Measurements from ENCODE around the gene ARHGEF19. TPM values are rescaled to one million over a fixed set of nuclear protein-coding genes. Genes with fewer than 3 reads are reported as not detected.
A peak's percentile ranks its signal among the peaks of the same experiment; 100 is the strongest.

ARHGEF19 gene
- total RNA-seq, 1 donor from 2014 or later: 151 TPM

DNA sequence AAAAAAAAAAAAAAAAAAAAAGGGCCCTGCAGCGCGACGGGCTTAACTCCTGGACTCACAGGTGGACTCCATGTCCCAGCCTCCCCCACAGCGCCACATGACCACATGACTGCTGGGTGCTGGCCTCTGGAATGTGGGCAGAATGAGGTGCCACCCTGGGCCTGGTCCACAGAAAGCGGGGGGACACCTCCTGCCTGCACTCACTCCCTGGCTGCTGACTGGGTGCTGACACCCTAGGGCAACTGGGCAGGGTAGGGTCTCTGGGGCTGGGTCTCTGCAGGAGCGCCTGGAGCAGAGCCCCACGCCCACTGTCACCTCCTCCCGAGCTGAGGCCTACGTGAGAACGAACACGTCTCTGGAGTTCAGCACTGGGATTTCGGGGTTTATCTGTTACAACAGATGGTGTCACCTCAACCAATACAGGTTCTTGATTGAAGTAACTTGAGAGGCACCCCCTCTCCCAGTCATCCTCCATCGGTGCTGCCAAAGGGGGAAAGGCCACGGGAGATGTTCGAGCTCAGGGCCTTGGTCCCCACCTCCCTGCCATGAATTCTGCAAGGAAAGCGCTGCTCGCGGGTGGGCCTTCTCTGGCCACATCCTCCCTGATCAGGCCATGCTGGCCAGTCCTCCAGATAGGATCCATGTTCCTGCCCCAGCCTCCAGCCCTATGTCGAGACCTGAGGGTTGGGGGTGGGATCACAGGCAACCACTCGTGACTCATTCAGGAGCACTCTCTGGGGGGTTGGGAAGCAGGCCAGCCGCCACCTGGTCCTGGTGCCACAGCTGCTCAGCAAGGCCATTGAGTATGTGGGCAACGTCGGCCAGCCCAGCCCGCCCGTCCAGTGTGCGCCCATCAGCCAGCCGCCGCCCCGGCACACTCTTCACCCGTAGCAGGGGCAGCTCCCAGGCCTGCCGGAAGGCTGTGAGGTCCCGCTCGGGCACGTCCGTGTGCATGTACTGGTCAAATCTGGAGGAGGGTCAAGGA is 19.2 kb upstream of the ARHGEF19 start:
- Mint-ChIP-seq H3K4me1 (ENCODE audit: low read depth) (peaks cover 12% of the 10 kb centered on the region), H3K27me3 (peaks cover 30% of the 10 kb centered on the region), H3K36me3 (ENCODE audit: insufficient read depth) (no peaks in the 10 kb centered on the region), H3K27ac (no peak overlapping the region), H3K4me3 (ENCODE audit: low read depth) (no peak overlapping the region), H3K9me3 (ENCODE audit: low read depth) (no peaks in the 10 kb centered on the region)
- no peak for DNase-seq (ENCODE audit: low spot score, unreplicated experiment)
- TF ChIP-seq, protein P1, sequence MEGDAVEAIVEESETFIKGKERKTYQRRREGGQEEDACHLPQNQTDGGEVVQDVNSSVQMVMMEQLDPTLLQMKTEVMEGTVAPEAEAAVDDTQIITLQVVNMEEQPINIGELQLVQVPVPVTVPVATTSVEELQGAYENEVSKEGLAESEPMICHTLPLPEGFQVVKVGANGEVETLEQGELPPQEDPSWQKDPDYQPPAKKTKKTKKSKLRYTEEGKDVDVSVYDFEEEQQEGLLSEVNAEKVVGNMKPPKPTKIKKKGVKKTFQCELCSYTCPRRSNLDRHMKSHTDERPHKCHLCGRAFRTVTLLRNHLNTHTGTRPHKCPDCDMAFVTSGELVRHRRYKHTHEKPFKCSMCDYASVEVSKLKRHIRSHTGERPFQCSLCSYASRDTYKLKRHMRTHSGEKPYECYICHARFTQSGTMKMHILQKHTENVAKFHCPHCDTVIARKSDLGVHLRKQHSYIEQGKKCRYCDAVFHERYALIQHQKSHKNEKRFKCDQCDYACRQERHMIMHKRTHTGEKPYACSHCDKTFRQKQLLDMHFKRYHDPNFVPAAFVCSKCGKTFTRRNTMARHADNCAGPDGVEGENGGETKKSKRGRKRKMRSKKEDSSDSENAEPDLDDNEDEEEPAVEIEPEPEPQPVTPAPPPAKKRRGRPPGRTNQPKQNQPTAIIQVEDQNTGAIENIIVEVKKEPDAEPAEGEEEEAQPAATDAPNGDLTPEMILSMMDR (IDR thresholded peaks at IDR 0.05; ENCODE audit: unreplicated experiment): no peak

DNA sequence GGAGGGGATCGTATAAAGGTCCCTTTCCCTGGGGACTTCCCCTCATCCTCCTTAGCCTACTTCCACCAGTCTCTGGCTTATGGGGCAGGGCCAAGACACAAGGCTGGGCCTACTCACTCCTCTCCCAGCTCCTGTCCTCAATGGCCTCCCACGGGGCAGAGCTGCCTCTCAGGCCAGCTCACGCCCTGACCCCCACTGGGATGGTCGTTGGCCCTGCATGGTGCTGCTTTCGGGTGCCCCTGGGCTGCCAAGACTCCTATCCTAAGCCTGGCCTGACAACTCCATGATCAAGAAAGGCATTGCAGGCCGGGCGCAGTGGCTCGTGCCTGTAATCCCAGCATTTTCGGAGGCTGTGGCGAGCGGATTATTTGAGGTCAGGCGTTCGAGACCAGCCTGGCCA is 18.3 kb upstream of the ARHGEF19 start:
- H3K4me3 Mint-ChIP-seq (ENCODE audit: low read depth): no peak overlapping the region
- H3K4me1 Mint-ChIP-seq (ENCODE audit: low read depth): peaks cover 11% of the 10 kb centered on the region
- peaks cover 38% of the 10 kb centered on the region for H3K27me3 Mint-ChIP-seq
- H3K27ac Mint-ChIP-seq: no peak overlapping the region
- no peak for DNase-seq (ENCODE audit: low spot score, unreplicated experiment)
- no peaks in the 10 kb centered on the region for H3K9me3 Mint-ChIP-seq (ENCODE audit: low read depth)
- no peaks in the 10 kb centered on the region for H3K36me3 Mint-ChIP-seq (ENCODE audit: insufficient read depth)
- TF ChIP-seq, protein P1 (IDR thresholded peaks at IDR 0.05; ENCODE audit: unreplicated experiment): no peak

DNA sequence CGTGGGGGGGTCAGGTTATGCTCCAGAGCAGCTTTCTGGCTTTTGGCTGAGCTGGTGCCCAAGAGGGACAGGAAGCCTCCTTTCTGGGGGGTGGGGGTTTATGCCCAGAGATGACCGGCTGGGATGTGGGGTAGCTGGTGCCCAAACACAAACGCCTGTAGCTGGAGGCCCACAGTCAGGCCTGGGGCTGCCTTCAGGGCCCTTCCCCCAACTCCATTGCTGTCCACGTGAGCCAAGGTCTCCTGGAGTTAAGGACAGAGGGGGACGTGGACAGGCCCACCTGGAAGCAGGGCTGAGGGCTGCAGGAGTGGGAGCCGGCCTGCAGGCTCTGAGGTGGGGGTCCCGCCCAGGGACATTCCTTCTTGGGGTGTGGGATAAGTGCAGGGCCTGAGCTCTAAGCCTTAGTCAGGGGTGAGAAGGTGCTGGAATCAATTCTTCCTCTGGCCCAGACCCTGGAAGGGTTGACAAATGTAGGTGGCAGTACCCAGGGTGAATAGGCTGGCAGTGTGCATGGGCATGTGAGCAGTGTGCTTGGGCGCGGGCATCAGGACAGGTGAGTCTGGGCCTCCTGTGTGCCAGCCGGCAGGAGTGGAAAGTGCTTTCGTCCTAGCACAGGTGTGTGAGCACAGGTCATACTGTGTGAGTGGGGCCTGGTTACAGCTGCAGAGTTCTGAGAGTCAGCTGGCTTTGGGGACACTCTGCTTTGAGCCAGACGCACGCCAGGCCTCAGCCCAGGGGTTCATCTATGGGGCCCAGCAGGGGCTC is 17.7 kb upstream of the ARHGEF19 start:
- H3K4me1 Mint-ChIP-seq (ENCODE audit: low read depth): peaks cover 11% of the 10 kb centered on the region
- no peak overlapping the region for H3K4me3 Mint-ChIP-seq (ENCODE audit: low read depth)
- H3K36me3 Mint-ChIP-seq (ENCODE audit: insufficient read depth): no peaks in the 10 kb centered on the region
- H3K9me3 Mint-ChIP-seq (ENCODE audit: low read depth): no peaks in the 10 kb centered on the region
- no peak for DNase-seq (ENCODE audit: low spot score, unreplicated experiment)
- peaks cover 38% of the 10 kb centered on the region for H3K27me3 Mint-ChIP-seq
- peak overlapping the region; percentile 67 for H3K27ac Mint-ChIP-seq
- TF ChIP-seq, protein P1 (IDR thresholded peaks at IDR 0.05; ENCODE audit: unreplicated experiment): no peak

- TF ChIP-seq, protein P1 (IDR thresholded peaks at IDR 0.05; ENCODE audit: unreplicated experiment): no peak
- H3K9me3 Mint-ChIP-seq (ENCODE audit: low read depth): no peaks in the 10 kb centered on the region
- peak overlapping the region; percentile 14 for H3K27ac Mint-ChIP-seq
- no peaks in the 10 kb centered on the region for H3K36me3 Mint-ChIP-seq (ENCODE audit: insufficient read depth)
- peaks cover 51% of the 10 kb centered on the region for H3K27me3 Mint-ChIP-seq
- peaks cover 11% of the 10 kb centered on the region for H3K4me1 Mint-ChIP-seq (ENCODE audit: low read depth)
- peak; percentile 80 for DNase-seq (ENCODE audit: low spot score, unreplicated experiment)
- peak overlapping the region; percentile 70 for H3K4me3 Mint-ChIP-seq (ENCODE audit: low read depth)
These were observed 14.2 kb upstream of the ARHGEF19 start for GRCh38 chr1:16226490-16227179.

GRCh38 chr1:16226129-16226489 is 13.7 kb upstream of the ARHGEF19 start:
- peak overlapping the region; percentile 14 for H3K27ac Mint-ChIP-seq
- H3K36me3 Mint-ChIP-seq (ENCODE audit: insufficient read depth): no peaks in the 10 kb centered on the region
- no peak for DNase-seq (ENCODE audit: low spot score, unreplicated experiment)
- TF ChIP-seq, protein P1 (IDR thresholded peaks at IDR 0.05; ENCODE audit: unreplicated experiment): no peak
- peaks cover 11% of the 10 kb centered on the region for H3K4me1 Mint-ChIP-seq (ENCODE audit: low read depth)
- H3K27me3 Mint-ChIP-seq: peaks cover 56% of the 10 kb centered on the region
- no peaks in the 10 kb centered on the region for H3K9me3 Mint-ChIP-seq (ENCODE audit: low read depth)
- peak overlapping the region; percentile 70 for H3K4me3 Mint-ChIP-seq (ENCODE audit: low read depth)
